Adrenal gland (tissue), 5 donors: ENCODE data around the gene MED23.

ENCODE experiments used
- CTCF ChIP-seq, 6 experiments: fragments of 450-650 bp in 4 of 6; fragments of 200-600 bp in 2 of 6; sonication (generic) in 1 of 6; IDR thresholded peaks; 1 replicate in 5 of 6; 2 replicates in 1 of 6; pipeline versions ENCODE4 v1.5.1 to v1.8.0; 2016 to 2021; ENCODE audit warnings: antibody characterized with exemption in 6 of 6, mild to moderate bottlenecking in 2 of 6, moderate library complexity in 1 of 6
- POLR2A ChIP-seq, 2 donors: fragments of 450-650 bp; IDR thresholded peaks; one replicate each; pipeline ENCODE4 v1.6.1; 2017; ENCODE audit warnings: antibody characterized with exemption in 2 of 2, mild to moderate bottlenecking in 2 of 2, moderate library complexity in 1 of 2
- donor health status: DM: no; HTN: no; CAD: no.

GRCh38 chr6:131646249-131646670 is 18.2 kb upstream of the MED23 start:
- TF ChIP-seq CTCF (IDR thresholded peaks at IDR 0.05) (no peak), POLR2A (IDR thresholded peaks at IDR 0.05) (no peak)
